ENCODE measurements around the gene FBXO2. TPM values are rescaled to one million over a fixed set of nuclear protein-coding genes. Genes with fewer than 3 reads are reported as not detected.

FBXO2 gene
- polyA plus RNA-seq, 1 experiment: 2.2 TPM

DNA sequence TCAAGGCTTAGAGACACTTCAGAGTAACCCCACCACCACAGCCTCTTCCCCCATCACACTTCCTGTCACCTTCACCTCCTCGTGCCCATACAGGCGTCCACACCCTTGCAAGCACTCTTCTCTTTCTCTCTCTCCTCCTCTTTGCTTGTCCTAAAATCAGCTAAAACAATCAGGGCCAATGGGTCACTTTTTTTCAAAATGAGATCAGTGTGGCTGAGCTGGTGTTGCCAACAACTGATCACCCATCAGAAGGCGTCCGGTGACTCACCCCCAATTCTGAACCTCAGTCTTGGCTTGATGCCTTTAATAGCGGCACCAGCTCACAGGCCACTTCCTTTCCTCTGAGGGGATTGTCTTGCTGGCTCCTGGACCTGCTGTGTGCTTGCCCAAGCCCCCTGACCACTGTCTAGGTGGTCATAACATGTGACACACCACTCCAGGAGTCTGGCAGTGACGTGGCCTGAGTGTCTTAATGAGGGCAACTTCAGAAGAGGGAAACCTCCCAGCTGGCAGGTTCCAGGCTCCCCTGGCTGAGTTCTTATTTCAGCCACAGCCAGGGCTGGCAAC lies 38.9 kb upstream of the FBXO2 start:
- Histone ChIP-seq H3K36me3 (ENCODE audit: control insufficient read depth, insufficient read depth, low read length) (no peaks in the 10 kb centered on the region), H3K4me3 (ENCODE audit: low read depth, low read length) (no peak overlapping the region), H3K27me3 (ENCODE audit: control insufficient read depth, insufficient read depth, low read length) (peaks cover 39% of the 10 kb centered on the region)
- TF ChIP-seq, protein P1, sequence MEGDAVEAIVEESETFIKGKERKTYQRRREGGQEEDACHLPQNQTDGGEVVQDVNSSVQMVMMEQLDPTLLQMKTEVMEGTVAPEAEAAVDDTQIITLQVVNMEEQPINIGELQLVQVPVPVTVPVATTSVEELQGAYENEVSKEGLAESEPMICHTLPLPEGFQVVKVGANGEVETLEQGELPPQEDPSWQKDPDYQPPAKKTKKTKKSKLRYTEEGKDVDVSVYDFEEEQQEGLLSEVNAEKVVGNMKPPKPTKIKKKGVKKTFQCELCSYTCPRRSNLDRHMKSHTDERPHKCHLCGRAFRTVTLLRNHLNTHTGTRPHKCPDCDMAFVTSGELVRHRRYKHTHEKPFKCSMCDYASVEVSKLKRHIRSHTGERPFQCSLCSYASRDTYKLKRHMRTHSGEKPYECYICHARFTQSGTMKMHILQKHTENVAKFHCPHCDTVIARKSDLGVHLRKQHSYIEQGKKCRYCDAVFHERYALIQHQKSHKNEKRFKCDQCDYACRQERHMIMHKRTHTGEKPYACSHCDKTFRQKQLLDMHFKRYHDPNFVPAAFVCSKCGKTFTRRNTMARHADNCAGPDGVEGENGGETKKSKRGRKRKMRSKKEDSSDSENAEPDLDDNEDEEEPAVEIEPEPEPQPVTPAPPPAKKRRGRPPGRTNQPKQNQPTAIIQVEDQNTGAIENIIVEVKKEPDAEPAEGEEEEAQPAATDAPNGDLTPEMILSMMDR (IDR thresholded peaks at IDR 0.05; ENCODE audit: insufficient read depth, low read depth, low read length): no peak
- peak; percentile 33 for DNase-seq (ENCODE audit: low read depth)
- ChIA-PET CTCF (interaction anchor here (0.9 to 1.1 kb wide), 3 partner anchors 12 to 29 kb away, joined by 4 to 5 read pairs (median 4); partner anchors contain the start of genes FBXO6 and MAD2L2), POLR2A (no interaction called here)

GRCh38 chr1:11691928-11692711 lies 37.9 kb upstream of the FBXO2 start:
- no peaks in the 10 kb centered on the region for H3K36me3 ChIP-seq (ENCODE audit: control insufficient read depth, insufficient read depth, low read length)
- H3K4me3 ChIP-seq (ENCODE audit: low read depth, low read length): no peak overlapping the region
- TF ChIP-seq, protein P1 (IDR thresholded peaks at IDR 0.05; ENCODE audit: insufficient read depth, low read depth, low read length): no peak
- H3K27me3 ChIP-seq (ENCODE audit: control insufficient read depth, insufficient read depth, low read length): peaks cover 34% of the 10 kb centered on the region
- ChIA-PET CTCF (no interaction called here), POLR2A (no interaction called here)
- no peak for DNase-seq (ENCODE audit: low read depth)

- POLR2A ChIA-PET: no interaction called here
- CTCF ChIA-PET: no interaction called here
- Histone ChIP-seq H3K27me3 (ENCODE audit: control insufficient read depth, insufficient read depth, low read length) (peaks cover 32% of the 10 kb centered on the region), H3K4me3 (ENCODE audit: low read depth, low read length) (no peak within 1 kb of the TSS), H3K36me3 (ENCODE audit: control insufficient read depth, insufficient read depth, low read length) (no peaks in the 10 kb centered on the region)
- DNase-seq (ENCODE audit: low read depth): no peak
- TF ChIP-seq, protein P1 (IDR thresholded peaks at IDR 0.05; ENCODE audit: insufficient read depth, low read depth, low read length): no peak
These were observed 37.2 kb upstream of the FBXO2 start, which contains the start of gene DRAXIN for GRCh38 chr1:11691302-11691914. Gene DRAXIN (plus strand): TSS chr1:11691710. CDS start chr1:11706259, 14,549 bp downstream.

DNA sequence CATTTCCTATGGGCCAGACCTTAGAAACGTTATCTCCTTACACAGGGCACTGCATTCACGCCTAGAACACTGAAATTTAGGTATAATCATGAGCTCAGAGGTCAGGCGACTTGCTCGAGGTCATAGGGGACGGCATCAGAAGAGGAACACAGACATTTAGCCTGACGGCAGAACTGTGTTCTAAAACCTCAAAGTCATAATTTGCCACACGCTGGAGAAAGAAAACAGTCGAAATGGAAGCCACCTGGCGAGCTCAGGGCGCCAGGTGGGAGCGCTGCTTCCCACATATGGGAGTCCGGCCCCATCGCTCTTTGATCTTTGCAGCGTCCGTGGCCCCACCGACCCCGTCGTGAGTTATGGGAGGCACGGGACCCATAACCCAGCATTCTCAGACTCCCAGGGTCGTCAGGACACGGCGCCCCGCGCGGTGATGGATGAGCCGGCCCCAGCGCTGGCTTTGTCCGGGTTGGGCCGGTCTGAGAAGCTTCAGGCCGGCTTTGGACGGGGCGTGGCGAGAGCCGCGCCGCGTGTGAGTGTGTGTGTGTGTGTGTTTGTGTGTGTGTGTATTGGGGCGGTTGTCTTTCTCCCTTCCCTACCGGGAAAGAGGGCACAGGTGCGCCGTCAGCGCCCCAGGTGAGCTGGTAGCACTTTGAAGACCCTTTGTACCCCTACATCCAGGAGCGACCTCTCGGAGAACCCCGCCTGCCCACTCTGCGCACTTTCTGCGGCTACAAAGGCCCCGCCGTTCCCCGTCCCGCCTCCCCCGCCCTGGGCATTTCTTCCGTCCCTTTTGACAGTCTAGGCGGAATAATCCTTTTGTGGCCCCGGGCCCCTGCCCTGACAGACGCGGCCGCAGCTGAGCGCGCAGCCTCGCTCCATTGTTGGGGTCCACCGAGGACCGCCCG lies 36.4 kb upstream of the FBXO2 start:
- H3K36me3 ChIP-seq (ENCODE audit: control insufficient read depth, insufficient read depth, low read length): no peaks in the 10 kb centered on the region
- TF ChIP-seq, protein P1 (IDR thresholded peaks at IDR 0.05; ENCODE audit: insufficient read depth, low read depth, low read length): no peak
- peaks cover 32% of the 10 kb centered on the region for H3K27me3 ChIP-seq (ENCODE audit: control insufficient read depth, insufficient read depth, low read length)
- POLR2A ChIA-PET: no interaction called here
- no peak for DNase-seq (ENCODE audit: low read depth)
- CTCF ChIA-PET: interaction anchor here (0.7 to 1.3 kb wide), 4 partner anchors 9 to 38 kb away, joined by 3 read pairs; no protein-coding TSS in a partner anchor
- no peak overlapping the region for H3K4me3 ChIP-seq (ENCODE audit: low read depth, low read length)

All from BJ (cell line).